Measurements from ENCODE around the gene PCBD1. TPM values are rescaled to one million over a fixed set of nuclear protein-coding genes. Genes with fewer than 3 reads are reported as not detected.

Gene PCBD1
- total RNA-seq, 1 donor from 2014 or later: 23.4 TPM

- intact Hi-C loops (cut with micrococcal nuclease): no loop called here
Measured at GRCh38 chr10:70838270-70838805, 50.0 kb downstream of the PCBD1 start.

DNA sequence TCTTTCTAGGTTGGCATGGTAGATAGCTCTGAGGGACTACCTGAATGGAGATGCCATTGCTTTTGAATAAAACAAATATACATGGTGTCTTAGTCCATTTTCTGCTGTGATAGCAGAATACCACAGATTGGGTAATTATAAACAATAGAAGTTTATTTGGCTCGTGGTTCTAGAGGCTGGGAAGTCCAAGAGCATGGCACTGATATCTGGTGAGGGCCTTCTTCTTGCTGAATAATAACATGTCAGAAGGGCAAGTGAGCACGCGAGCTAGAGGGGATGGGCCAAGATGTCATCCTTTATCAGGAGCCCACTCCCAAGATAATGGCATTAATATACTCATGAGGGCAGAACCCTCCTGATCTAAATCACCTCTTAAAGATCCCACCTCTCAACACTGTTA is 50.7 kb downstream of the PCBD1 start:
- intact Hi-C loops (cut with micrococcal nuclease): no loop called here

DNA sequence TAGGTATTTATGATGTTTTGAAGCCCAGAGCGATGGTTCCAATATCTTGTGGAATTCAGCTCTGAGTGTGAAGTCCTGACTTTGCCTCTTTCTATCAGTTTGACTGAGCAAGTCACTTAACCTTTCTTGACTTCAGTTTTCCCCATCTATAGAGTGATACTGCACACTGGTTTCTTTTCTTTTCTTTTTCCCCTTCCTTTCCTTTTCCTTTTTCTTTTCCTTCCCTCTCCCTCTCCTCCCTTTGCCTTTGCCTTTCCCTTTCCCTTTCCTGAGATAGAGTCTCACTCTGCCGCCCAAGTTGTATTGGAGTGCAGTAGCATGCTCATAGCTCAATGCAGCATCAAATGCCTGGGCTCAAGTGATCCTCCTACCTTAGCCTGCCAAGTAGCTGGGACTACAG is 52.0 kb downstream of the PCBD1 start:
- intact Hi-C loops (cut with micrococcal nuclease): no loop called here

- intact Hi-C loops (cut with micrococcal nuclease): no loop called here
Measured at GRCh38 chr10:70834441-70835151, 53.8 kb downstream of the PCBD1 start.

DNA sequence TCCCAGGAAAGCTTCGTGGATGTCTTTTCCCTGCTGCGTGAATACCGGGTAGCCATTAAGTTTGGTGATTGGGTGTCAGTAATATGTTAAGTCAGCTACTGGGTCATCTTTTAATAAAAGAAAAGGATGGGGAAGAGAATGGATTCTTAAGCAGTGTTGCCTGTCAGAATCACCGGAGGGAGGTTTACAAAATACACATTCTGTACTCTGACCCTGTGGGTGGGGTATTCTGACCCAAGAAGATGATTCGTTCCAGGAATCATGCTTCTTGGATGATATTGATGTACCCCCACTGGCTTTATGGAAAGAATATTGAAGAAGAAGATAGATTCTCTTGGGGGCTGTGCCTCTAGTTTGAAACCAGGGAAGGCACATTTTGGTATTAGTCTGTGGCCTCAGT is 54.3 kb downstream of the PCBD1 start:
- intact Hi-C loops (cut with micrococcal nuclease): no loop called here

GRCh38 chr10:70833601-70834000 is 54.8 kb downstream of the PCBD1 start:
- intact Hi-C loops (cut with micrococcal nuclease): no loop called here

Other genes with a start within 250 kb of the PCBD1 start
- 0.07 and 0.15 TPM in 2 replicates for gene ADAMTS14, start 216.1 kb downstream of the PCBD1 start, total RNA-seq
- not detected in 2 replicates for gene TBATA, start 103.2 kb downstream of the PCBD1 start, total RNA-seq
- gene SGPL1, start 72.6 kb downstream of the PCBD1 start, total RNA-seq: 24.1 and 29.4 TPM in 2 replicates